MV-4-11 (cell line): ENCODE measurements around the gene PILRA.

Experiments
- DNase-seq: peaks from one replicate; lab custom pipeline; 2025; lab: John Stamatoyannopoulos, UW

PILRA gene

GRCh38 chr7:100411101-100411500 is 37.8 kb downstream of the PILRA start:
- no peak for DNase-seq

GRCh38 chr7:100413346-100413745 is 40.1 kb downstream of the PILRA start:
- no peak for DNase-seq

GRCh38 chr7:100413889-100414288 is 40.6 kb downstream of the PILRA start:
- no peak for DNase-seq

- no peak for DNase-seq
These were observed 42.2 kb downstream of the PILRA start for GRCh38 chr7:100415448-100415847.

GRCh38 chr7:100418930-100419659 is 45.8 kb downstream of the PILRA start:
- DNase-seq = no peak

- no peak for DNase-seq
These were observed 46.5 kb downstream of the PILRA start for GRCh38 chr7:100419660-100420226.

GRCh38 chr7:100423315-100423714 is 50.0 kb downstream of the PILRA start:
- DNase-seq = no peak

GRCh38 chr7:100425347-100425746 is 52.1 kb downstream of the PILRA start:
- DNase-seq = no peak

- no peak for DNase-seq
These were observed 53.2 kb downstream of the PILRA start for GRCh38 chr7:100426516-100426915.

- DNase-seq = no peak
These were observed 54.5 kb downstream of the PILRA start for GRCh38 chr7:100427762-100428198.

- peak; percentile 97 for DNase-seq
These were observed 55.1 kb downstream of the PILRA start, which contains the start of gene ZCWPW1 for GRCh38 chr7:100428199-100428966. TSS of gene ZCWPW1 (minus strand) at chr7:100428703. CDS start at chr7:100420649, 8,054 bp downstream.

GRCh38 chr7:100428967-100429636 is 55.8 kb downstream of the PILRA start:
- peak; percentile 99 for DNase-seq

GRCh38 chr7:100429637-100430492 is 56.6 kb downstream of the PILRA start, which contains the start of gene MEPCE:
TSS of gene MEPCE (plus strand) at chr7:100429831. CDS start at chr7:100430019, 188 bp downstream.
- DNase-seq = peak; percentile 88

- DNase-seq = peak; percentile 49
These were observed 57.4 kb downstream of the PILRA start for GRCh38 chr7:100430493-100431285.

GRCh38 chr7:100431286-100431735 is 58.0 kb downstream of the PILRA start:
- DNase-seq = no peak

- no peak for DNase-seq
These were observed 58.8 kb downstream of the PILRA start for GRCh38 chr7:100432053-100432452.

GRCh38 chr7:100432621-100433275 is 59.5 kb downstream of the PILRA start:
- DNase-seq = no peak

GRCh38 chr7:100433276-100433591 is 59.9 kb downstream of the PILRA start:
- DNase-seq = no peak

GRCh38 chr7:100433592-100434296 is 60.5 kb downstream of the PILRA start:
- no peak for DNase-seq
